Panc1 (cell line): Measurements from ENCODE around the gene DNAAF8.
A peak's percentile ranks its signal among the peaks of the same experiment; 100 is the strongest.

Experiments used
- CTCF ChIP-seq: fragments of 450-650 bp; IDR thresholded peaks from 2 replicates; pipeline ENCODE4 v1.5.1; 2017; ENCODE audit warnings: mild to moderate bottlenecking
- POLR2AphosphoS5 ChIP-seq: IDR thresholded peaks from 2 replicates; pipeline ENCODE4 v1.6.1; 2012; ENCODE audit warnings: mild to moderate bottlenecking, low read depth, low read length, moderate library complexity
- TCF7L2 ChIP-seq: IDR thresholded peaks from 2 replicates; pipeline ENCODE4 v1.6.1; 2011; ENCODE audit warnings: mild to moderate bottlenecking, low read depth, low read length, inconsistent platforms

DNA sequence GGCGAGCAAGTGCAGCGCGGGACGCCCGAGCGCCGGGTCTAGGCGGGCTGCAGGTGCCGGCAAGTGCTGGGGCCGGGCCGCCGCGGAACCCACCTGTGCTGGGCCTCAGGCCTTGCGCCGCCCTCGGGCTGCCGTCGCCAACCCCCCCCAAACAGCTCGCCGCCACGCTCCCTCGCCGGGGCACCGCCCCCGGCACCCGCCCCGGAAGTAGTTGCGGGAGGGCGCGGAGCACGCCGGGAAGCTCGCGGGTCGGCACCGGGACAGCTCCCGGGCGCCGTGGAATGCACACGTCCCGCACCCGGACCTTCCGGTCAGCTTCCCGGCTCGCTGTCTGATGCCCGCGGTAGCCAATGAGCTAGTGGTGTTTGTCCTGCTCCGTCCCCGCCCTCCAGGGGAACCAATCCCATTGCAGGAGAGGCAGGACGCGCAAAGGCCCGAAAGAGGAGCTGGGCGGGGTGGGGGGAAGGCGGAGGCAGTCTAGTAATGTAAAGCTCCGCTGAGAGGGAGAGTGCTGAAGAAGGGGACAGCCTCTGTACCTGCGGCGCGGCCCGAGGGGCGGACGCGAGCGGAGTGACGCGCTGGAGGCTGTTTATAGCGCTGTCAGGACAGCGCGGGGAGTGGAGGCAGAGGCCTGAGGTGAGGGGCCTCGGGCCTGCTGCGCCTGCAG, at the start of gene DNAAF8, which contains the start of gene ANKS3:
- no peak for TF ChIP-seq CTCF
- TF ChIP-seq POLR2AphosphoS5 = peak; percentile 24; the same call in 1 of the 2 replicates
- peak; percentile 74; the same call in 1 of the 2 replicates for TF ChIP-seq TCF7L2
